ENCODE results near the gene CCDC50. TPM values are rescaled to one million over a fixed set of nuclear protein-coding genes. Genes with fewer than 3 reads are reported as not detected.

CCDC50 gene
- total and polyA plus RNA-seq, 7 donors, result 15.4 to 41.5 (median 27.6) TPM

DNA sequence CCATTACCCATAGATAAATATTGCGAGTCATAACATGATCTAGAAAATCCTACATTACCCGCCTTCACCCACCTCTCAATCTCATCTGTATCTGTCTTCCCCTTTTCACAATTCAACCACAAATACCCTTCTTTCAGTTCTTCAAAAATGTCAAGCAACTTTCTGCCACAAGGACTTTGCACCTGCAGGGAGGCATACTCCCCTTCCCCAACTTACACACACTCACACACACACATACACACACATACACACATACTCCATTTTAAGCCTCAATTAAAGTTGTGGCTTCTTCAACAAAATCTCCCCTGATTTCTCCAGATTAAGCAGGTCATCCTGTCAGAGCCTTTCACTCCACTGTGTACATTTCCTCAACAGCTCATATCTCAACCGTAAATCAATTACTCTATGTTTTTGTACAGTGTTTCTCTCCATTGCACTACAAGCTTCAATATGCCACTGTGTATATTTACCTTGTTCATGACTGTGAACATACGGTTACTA lies 33.1 kb upstream of the CCDC50 start:
- 64 to 74% (median 66%) methylated on average over 4 of the region's 4 CpGs for WGBS, 3 donors
- Histone ChIP-seq H3K4me1 (no peaks in the 10 kb centered on the region), H3K27me3 (ENCODE audit: insufficient read depth in 3 of 3, low read length in 2 of 3) (no peaks in the 10 kb centered on the region), H3K9me3 (no peaks in the 10 kb centered on the region), H3K4me3 (no peak overlapping the region), H3K27ac (no peak overlapping the region), H3K36me3 (ENCODE audit: insufficient read depth in 1 of 2, low read depth in 1 of 2) (no peaks in the 10 kb centered on the region)
- DNase-seq (no peak), ATAC-seq (no peak)
- TF ChIP-seq, protein P1, sequence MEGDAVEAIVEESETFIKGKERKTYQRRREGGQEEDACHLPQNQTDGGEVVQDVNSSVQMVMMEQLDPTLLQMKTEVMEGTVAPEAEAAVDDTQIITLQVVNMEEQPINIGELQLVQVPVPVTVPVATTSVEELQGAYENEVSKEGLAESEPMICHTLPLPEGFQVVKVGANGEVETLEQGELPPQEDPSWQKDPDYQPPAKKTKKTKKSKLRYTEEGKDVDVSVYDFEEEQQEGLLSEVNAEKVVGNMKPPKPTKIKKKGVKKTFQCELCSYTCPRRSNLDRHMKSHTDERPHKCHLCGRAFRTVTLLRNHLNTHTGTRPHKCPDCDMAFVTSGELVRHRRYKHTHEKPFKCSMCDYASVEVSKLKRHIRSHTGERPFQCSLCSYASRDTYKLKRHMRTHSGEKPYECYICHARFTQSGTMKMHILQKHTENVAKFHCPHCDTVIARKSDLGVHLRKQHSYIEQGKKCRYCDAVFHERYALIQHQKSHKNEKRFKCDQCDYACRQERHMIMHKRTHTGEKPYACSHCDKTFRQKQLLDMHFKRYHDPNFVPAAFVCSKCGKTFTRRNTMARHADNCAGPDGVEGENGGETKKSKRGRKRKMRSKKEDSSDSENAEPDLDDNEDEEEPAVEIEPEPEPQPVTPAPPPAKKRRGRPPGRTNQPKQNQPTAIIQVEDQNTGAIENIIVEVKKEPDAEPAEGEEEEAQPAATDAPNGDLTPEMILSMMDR (IDR thresholded peaks at IDR 0.05), result no peak
- intact Hi-C loops (cut with DNase I), result no loop called here

DNA sequence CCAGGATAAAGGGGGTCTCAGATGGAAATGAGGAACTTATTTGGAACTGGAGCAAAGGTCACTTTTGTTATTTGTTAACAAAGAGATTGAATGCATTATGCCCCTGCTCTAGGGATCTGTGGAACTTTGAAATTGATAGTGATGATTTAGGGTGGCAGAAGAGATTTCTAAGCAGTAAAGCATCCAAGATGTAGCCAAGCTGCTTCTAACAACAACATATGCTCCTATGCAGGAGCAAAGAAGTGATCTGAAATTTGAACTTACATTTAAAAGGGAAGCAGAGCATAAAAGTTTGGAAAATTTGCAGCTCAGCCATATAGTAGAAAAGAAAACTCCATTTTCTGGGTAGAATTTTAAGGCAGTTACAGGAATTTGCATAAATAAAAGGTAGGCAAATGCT lies 30.3 kb upstream of the CCDC50 start:
- no peaks in the 10 kb centered on the region for H3K4me1 ChIP-seq
- no peak for DNase-seq
- no peak overlapping the region for H3K4me3 ChIP-seq
- intact Hi-C loops (cut with DNase I), result no loop called here
- no peak overlapping the region for H3K27ac ChIP-seq
- ATAC-seq, result no peak
- H3K36me3 ChIP-seq (ENCODE audit: insufficient read depth in 1 of 2, low read depth in 1 of 2), result no peaks in the 10 kb centered on the region
- TF ChIP-seq, protein P1 (IDR thresholded peaks at IDR 0.05), result no peak
- no peaks in the 10 kb centered on the region for H3K9me3 ChIP-seq
- no peaks in the 10 kb centered on the region for H3K27me3 ChIP-seq (ENCODE audit: insufficient read depth in 3 of 3, low read length in 2 of 3)

DNA sequence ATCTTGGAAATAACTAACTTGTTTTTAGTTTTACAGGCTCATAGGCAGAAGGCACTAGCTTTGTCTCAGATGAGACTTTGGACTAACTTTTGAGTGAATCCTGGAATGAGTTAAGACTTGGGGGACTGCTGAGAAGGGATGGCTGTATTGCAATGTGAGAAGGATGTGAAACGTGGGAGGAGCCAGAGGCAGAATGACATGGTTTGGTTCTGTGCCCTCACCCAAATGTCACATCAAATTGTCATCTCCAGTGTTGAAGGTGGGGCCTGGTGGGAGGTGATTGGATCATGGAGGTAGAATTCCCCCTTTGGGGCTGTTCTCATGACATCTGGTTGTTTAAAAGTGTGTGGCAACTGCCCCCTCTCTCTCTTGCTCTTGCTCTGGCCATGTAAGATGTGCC lies 28.8 kb upstream of the CCDC50 start:
- Histone ChIP-seq H3K27ac (no peak overlapping the region), H3K9me3 (no peaks in the 10 kb centered on the region), H3K4me3 (no peak overlapping the region), H3K27me3 (ENCODE audit: insufficient read depth in 3 of 3, low read length in 2 of 3) (no peaks in the 10 kb centered on the region), H3K36me3 (ENCODE audit: insufficient read depth in 1 of 2, low read depth in 1 of 2) (no peaks in the 10 kb centered on the region), H3K4me1 (no peaks in the 10 kb centered on the region)
- intact Hi-C loops (cut with DNase I), result no loop called here
- WGBS, 3 donors, result 31 to 63% (median 42%) methylated on average over 1 of the region's 1 CpG
- TF ChIP-seq, protein P1 (IDR thresholded peaks at IDR 0.05), result no peak
- DNase-seq (no peak), ATAC-seq (no peak)

DNA sequence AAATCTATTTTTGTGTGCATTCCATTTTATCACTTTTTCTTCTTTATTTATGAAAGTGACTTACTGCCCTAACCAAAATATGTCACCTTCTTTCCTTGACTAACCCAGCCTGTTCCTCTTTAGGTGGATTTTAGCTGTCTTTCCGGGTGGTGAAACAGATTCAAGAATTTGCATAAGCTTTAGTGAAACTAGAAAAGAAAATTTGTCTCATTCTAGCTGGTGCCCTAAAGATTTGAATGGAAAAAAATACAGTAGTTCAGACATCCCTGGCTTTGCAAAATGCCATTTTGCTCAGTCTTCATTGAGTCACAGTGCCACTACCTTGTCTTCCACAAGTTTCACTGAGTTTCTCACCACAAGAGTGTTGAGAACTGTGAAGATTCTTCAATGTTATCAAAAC lies 28.2 kb upstream of the CCDC50 start:
- no peak overlapping the region for H3K27ac ChIP-seq
- ATAC-seq (no peak), DNase-seq (no peak)
- H3K36me3 ChIP-seq (ENCODE audit: insufficient read depth in 1 of 2, low read depth in 1 of 2), result no peaks in the 10 kb centered on the region
- intact Hi-C loops (cut with DNase I), result no loop called here
- H3K4me1 ChIP-seq, result no peaks in the 10 kb centered on the region
- 86 to 88% (median 88%) methylated on average over 1 of the region's 1 CpG for WGBS, 3 donors
- H3K27me3 ChIP-seq (ENCODE audit: insufficient read depth in 3 of 3, low read length in 2 of 3), result no peaks in the 10 kb centered on the region
- H3K9me3 ChIP-seq, result no peaks in the 10 kb centered on the region
- no peak overlapping the region for H3K4me3 ChIP-seq
- TF ChIP-seq, protein P1 (IDR thresholded peaks at IDR 0.05), result no peak

DNA sequence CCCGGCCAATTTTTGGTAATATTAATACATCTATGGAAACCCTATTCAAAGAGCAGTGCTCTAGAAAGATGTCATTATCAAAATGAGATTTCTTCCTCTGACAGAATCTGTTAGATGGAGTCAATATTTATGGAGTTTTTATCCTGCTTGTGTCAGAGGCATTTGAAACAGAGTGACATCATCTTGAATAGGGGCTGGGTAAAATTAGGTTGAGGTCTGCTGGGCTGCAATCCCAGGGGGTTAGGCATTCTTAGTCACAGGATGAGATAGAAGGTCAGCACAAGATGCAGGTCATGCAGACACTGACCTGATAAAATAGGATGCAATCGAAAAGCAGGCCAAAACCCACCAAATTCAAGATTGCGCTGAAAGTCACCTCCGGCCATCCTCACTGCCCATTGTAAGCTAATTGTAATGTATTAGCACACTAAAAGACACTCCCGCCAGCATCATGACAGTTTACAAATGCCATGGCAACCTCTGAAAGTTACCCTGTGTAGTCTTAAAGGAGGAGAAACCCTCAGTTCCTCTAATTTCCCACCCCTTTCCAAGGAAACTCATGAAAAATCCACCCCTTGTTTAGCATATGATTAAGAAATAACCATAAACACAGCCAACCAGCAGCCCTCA lies 27.3 kb upstream of the CCDC50 start:
- Histone ChIP-seq H3K27me3 (ENCODE audit: insufficient read depth in 3 of 3, low read length in 2 of 3) (no peaks in the 10 kb centered on the region), H3K4me3 (no peak overlapping the region), H3K36me3 (ENCODE audit: insufficient read depth in 1 of 2, low read depth in 1 of 2) (no peaks in the 10 kb centered on the region), H3K9me3 (no peaks in the 10 kb centered on the region), H3K4me1 (no peaks in the 10 kb centered on the region), H3K27ac (no peak overlapping the region)
- 92 to 95% (median 93%) methylated on average over 5 of the region's 5 CpGs for WGBS, 3 donors
- TF ChIP-seq, protein P1 (IDR thresholded peaks at IDR 0.05), result no peak
- intact Hi-C loops (cut with DNase I), result no loop called here
- no peak for DNase-seq
- ATAC-seq, result no peak

Data from psoas muscle (tissue), 8 donors.